Calu3 (cell line): ENCODE data around the gene PTPRN2. TPM values are rescaled to one million over a fixed set of nuclear protein-coding genes. Genes with fewer than 3 reads are reported as not detected.

ENCODE experiments used
- BruUV-seq: library from RNA; stranded (reverse); fragments of 400-500 nt; replicated peaks from 2 replicates; lab custom pipeline; 2021; lab: Mats Ljungman, UMichigan
- CTCF ChIA-PET: fragments of 300-600 bp; sonication (Branson Sonifier 250); formaldehyde crosslinking; loops from one replicate; lab custom pipeline; 2022; ENCODE audit warnings: antibody characterized with exemption; lab: Charles Lee
- DNase-seq: peaks from one replicate; pipeline ENCODE4 v3.0.0; 2022
- H3K27ac Mint-ChIP-seq: one replicate; pipeline ENCODE4 v1.8.0; 2022; ENCODE audit warnings: mixed read lengths; ENCODE audit not compliant: unreplicated experiment
- H3K27me3 Mint-ChIP-seq: one replicate; pipeline ENCODE4 v1.8.0; 2022; ENCODE audit warnings: mixed read lengths; ENCODE audit not compliant: unreplicated experiment
- H3K36me3 Mint-ChIP-seq: one replicate; pipeline ENCODE4 v1.8.0; 2022; ENCODE audit warnings: mild to moderate bottlenecking, moderate library complexity, mixed read lengths; ENCODE audit not compliant: insufficient read depth, unreplicated experiment
- H3K4me1 Mint-ChIP-seq: one replicate; pipeline ENCODE4 v1.8.0; 2022; ENCODE audit warnings: mild to moderate bottlenecking, low read depth, mixed read lengths; ENCODE audit not compliant: unreplicated experiment
- H3K4me3 Mint-ChIP-seq: one replicate; pipeline ENCODE4 v1.8.0; 2022; ENCODE audit warnings: mild to moderate bottlenecking, low read depth, moderate library complexity, mixed read lengths; ENCODE audit not compliant: unreplicated experiment
- H3K9me3 Mint-ChIP-seq: one replicate; pipeline ENCODE4 v1.8.0; 2022; ENCODE audit warnings: low read depth, mixed read lengths; ENCODE audit not compliant: unreplicated experiment
- CTCF ChIP-seq: fragments of 200-600 bp; IDR thresholded peaks from one replicate; pipeline ENCODE4 v1.8.0; 2022; ENCODE audit warnings: antibody characterized with exemption; ENCODE audit not compliant: unreplicated experiment
- intact Hi-C: fragments of 100-400 bp; cut with micrococcal nuclease; formaldehyde crosslinking; loops from one replicate; pipeline ENCODE4 v1.10.0; 2022; ENCODE audit not compliant: unreplicated experiment
- total RNA-seq: library from RNA; stranded (reverse); gene quantifications from 2 replicates; pipeline ENCODE4 v1.2.3, GENCODE V29; 2022

PTPRN2 gene
- total RNA-seq, 1 experiment from 2014 or later: 2.0 TPM

DNA sequence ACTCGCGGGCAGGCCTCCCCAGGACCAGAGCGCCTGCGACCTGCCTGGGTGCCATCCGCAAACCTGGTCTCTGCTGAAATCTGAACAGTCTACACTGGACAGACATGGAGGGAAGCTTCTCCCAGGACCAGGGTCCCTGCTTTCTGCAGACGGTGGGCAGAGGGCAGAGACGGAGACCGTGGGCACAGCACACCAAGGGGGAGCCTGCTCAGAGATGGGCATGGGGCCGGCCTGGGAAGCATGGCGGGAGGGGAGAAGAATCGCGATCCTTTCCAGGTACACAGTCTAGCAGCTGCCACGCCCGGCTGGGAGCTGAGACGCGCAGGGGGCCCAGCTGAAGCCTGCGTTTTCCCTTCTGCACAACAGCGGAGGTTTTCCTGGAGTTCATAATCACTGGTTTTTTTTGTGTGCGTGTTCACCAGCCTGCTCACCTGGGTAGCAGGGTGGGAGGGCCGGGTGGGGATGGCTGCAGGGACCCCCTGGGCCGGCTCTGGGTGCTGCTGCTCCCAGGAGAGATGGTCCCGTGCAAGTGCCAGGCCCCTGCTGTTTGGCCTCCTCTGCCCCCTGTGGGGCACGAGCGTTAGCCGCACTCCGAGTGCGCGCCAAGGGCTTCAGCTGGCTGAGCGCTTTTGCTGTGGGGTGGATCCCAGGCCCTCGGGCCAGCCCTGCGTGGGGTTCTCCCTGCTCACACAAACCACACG, 802.0 kb downstream of the PTPRN2 start:
- H3K27ac Mint-ChIP-seq: no peak overlapping the region
- CTCF ChIA-PET: no interaction called here
- H3K9me3 Mint-ChIP-seq: peaks cover 15% of the 10 kb centered on the region
- H3K4me1 Mint-ChIP-seq: no peaks in the 10 kb centered on the region
- H3K36me3 Mint-ChIP-seq: no peaks in the 10 kb centered on the region
- no peaks in the 10 kb centered on the region for H3K27me3 Mint-ChIP-seq
- H3K4me3 Mint-ChIP-seq: no peak overlapping the region
- intact Hi-C loops: no loop called here
- TF ChIP-seq CTCF: no peak
- BruUV-seq: no TSS peak
- DNase-seq: no peak

- H3K9me3 Mint-ChIP-seq: peaks cover 16% of the 10 kb centered on the region
- CTCF ChIA-PET: no interaction called here
- no peak overlapping the region for H3K4me3 Mint-ChIP-seq
- no peaks in the 10 kb centered on the region for H3K27me3 Mint-ChIP-seq
- no peaks in the 10 kb centered on the region for H3K4me1 Mint-ChIP-seq
- DNase-seq: no peak
- no peak for TF ChIP-seq CTCF
- H3K36me3 Mint-ChIP-seq: no peaks in the 10 kb centered on the region
- no TSS peak for BruUV-seq
- intact Hi-C loops: no loop called here
- no peak overlapping the region for H3K27ac Mint-ChIP-seq
Observed at GRCh38 chr7:157784979-157785441, 802.6 kb downstream of the PTPRN2 start.

GRCh38 chr7:157784041-157784835, 803.4 kb downstream of the PTPRN2 start:
- no TSS peak for BruUV-seq
- H3K27me3 Mint-ChIP-seq: no peaks in the 10 kb centered on the region
- TF ChIP-seq CTCF: no peak
- no peak overlapping the region for H3K27ac Mint-ChIP-seq
- no peaks in the 10 kb centered on the region for H3K4me1 Mint-ChIP-seq
- H3K4me3 Mint-ChIP-seq: no peak overlapping the region
- intact Hi-C loops: no loop called here
- DNase-seq: no peak
- no peaks in the 10 kb centered on the region for H3K36me3 Mint-ChIP-seq
- peaks cover 11% of the 10 kb centered on the region for H3K9me3 Mint-ChIP-seq
- CTCF ChIA-PET: no interaction called here

DNA sequence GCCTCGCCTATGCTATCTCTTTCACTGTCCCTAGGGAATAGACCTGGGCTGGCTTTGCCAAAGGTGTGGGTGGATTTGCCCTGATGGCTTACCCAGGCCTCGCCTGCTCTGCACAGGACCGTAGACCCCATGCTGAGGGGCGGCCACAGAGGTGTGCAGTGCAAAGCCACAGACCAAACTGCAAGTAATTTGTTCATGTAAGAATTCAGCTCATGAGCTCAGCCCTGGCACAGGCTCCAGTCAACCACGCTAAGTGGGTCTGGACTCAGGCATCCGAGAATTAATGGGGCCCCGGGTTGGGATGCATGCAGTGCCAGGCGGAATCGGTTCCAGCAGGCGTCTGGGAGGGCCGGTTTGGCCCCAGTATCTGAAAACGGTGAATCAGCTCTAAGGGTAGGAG, 805.6 kb downstream of the PTPRN2 start:
- no peaks in the 10 kb centered on the region for H3K36me3 Mint-ChIP-seq
- BruUV-seq: no TSS peak
- intact Hi-C loops: no loop called here
- no peaks in the 10 kb centered on the region for H3K4me1 Mint-ChIP-seq
- peaks cover 8% of the 10 kb centered on the region for H3K9me3 Mint-ChIP-seq
- no peak overlapping the region for H3K4me3 Mint-ChIP-seq
- no peak overlapping the region for H3K27ac Mint-ChIP-seq
- no peak for TF ChIP-seq CTCF
- CTCF ChIA-PET: no interaction called here
- DNase-seq: no peak
- H3K27me3 Mint-ChIP-seq: peaks cover 5% of the 10 kb centered on the region
